A172 (cell line): ENCODE results near the gene FABP1. TPM values are rescaled to one million over a fixed set of nuclear protein-coding genes. Genes with fewer than 3 reads are reported as not detected.

Experiments
- DNase-seq: peaks from one replicate; pipeline ENCODE4 v3.0.0-alpha.2; 2015; ENCODE audit warnings: low spot score
- total RNA-seq: library from RNA; depleted of rRNA; stranded (reverse); fragments of >200 nt; shearing (Covaris generic); gene quantifications from 2 replicates; pipeline ENCODE4 v1.2.3, GENCODE V29; 2014

FABP1 gene
- total RNA-seq, 1 experiment from 2014 or later, result not detected

- no peak for DNase-seq
Measured at GRCh38 chr2:88137833-88138232, 10.0 kb upstream of the FABP1 start.

- no peak for DNase-seq
Measured at GRCh38 chr2:88136817-88137216, 9.0 kb upstream of the FABP1 start.

GRCh38 chr2:88133875-88134274 is 6.0 kb upstream of the FABP1 start:
- no peak for DNase-seq

DNA sequence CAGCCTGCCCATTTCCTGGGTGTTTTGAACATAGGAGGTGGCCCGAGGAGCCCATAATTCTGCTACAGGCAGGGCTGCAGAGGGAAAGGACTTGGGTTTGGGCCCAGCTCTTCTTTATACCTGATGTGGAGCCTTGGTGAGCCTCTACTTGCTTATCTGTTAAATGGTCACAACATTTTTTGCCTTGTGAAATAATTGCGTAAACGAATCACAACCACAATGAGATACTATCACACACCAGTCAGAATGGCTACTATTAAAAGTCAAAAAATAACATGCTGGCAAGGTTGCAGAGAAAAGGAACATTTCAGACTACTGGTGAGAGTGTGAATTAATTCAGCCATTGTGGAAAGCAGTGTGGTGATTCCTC is 4.1 kb upstream of the FABP1 start:
- no peak for DNase-seq

DNA sequence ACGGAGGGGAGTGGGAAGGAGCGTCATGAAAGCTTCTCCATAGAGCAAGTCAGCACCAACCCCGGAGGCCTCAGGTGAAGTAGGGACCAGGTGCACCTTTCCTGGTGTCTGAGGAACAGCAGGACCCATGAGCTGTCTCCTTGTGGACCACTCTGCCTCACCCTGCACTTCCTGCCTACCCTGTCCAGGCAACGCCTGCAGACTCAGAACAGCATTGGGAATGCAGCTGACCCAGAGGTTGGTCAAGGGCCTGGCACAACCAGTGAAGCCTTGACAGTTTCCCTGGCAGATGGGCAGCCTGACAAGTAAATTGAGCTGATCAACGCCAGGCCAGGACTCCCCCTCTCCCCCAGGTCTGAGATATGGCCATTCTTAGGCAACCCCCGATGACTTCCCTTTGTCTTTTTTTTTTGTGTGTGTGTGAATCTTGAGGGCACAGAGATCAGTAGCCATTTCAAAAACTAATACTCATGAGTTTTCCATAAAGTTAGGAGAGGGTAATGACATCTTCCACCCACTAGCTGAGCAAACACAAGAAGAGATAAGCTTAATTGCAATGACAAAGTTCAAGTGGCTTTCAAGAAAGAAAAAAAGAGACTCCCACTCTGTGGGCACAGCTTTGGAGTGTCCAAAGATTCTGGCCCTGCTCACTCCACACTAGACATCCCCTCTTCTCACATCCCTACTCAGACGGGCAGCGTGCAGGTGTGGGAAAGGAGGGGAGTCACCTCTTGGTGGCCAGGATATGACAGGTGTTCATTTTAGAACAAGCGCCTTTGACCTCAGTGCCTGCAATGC is 3.5 kb upstream of the FABP1 start:
- no peak for DNase-seq

GRCh38 chr2:88129313-88129959 is 1.6 kb upstream of the FABP1 start:
- no peak for DNase-seq

DNA sequence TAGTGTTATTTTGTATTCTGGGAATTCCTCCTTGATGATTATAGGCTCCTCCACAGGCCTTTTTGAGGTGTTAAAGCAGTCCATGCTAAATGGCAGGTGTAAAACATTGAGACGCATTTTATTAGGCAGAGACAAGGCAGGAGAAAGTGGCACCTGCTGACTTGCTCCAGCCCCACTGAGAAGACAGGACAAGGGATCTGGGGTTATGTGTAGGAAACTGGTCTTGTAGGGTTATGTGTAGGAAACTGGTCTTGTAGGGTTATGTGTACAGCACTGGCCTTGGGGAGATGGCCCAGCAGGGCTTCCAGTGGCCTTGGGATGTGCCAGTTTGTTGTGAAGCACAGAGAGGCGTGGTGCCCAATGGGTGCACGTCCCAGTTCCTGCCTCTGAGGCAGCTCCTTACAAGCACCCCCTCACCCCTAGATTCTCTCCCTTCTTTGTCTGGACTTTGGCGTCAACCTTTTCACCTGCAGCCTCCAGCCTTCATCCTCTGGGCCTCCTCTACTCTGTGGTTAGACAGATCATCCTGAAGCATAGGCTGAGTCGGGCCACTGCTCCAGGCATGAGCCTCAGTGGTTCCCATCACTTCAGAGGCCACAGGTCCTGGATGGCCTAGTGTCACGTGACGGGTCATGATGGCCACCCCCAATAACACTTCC is 921 bp upstream of the FABP1 start:
- DNase-seq, result no peak

- DNase-seq, result no peak
Measured at GRCh38 chr2:88127638-88127887, 299 bp downstream of the FABP1 start.

GRCh38 chr2:88126772-88127637 is 857 bp downstream of the FABP1 start:
- DNase-seq, result no peak

GRCh38 chr2:88125924-88126771 is 1.7 kb downstream of the FABP1 start:
- DNase-seq, result no peak

DNA sequence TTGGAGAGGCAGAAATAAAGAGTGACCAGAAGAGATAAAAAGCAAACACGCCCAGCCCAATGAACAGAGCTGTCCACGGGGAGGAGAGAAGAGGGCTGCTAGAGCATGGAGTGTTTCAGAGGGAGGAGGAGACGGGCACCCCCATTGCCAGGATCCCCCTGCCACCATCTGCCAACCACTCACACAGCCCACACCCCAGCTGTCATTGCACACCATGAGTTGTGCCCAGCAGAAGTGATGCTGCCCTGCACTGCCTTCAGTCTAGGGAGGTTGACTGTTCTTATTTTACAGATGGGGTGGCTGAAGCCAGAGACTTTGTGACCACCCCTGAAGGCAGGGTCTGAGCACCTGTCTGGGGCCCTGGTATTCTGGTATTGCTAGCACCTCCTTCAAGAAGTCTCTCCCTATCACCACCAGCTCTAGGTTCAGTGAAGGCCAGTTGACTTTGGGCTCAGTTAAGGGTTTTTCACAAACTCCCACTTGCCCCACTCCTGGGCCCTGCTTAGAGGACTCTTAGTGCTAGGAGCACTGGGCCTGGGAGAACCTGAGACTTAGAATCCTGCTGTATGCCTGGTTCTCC is 2.4 kb downstream of the FABP1 start:
- DNase-seq, result no peak

GRCh38 chr2:88123975-88124917 is 3.6 kb downstream of the FABP1 start:
- DNase-seq, result no peak

GRCh38 chr2:88123164-88123974 is 4.5 kb downstream of the FABP1 start:
- DNase-seq, result no peak

- DNase-seq, result no peak
Measured at GRCh38 chr2:88122141-88122884, 5.5 kb downstream of the FABP1 start.

GRCh38 chr2:88121678-88122077 is 6.2 kb downstream of the FABP1 start:
- no peak for DNase-seq

DNA sequence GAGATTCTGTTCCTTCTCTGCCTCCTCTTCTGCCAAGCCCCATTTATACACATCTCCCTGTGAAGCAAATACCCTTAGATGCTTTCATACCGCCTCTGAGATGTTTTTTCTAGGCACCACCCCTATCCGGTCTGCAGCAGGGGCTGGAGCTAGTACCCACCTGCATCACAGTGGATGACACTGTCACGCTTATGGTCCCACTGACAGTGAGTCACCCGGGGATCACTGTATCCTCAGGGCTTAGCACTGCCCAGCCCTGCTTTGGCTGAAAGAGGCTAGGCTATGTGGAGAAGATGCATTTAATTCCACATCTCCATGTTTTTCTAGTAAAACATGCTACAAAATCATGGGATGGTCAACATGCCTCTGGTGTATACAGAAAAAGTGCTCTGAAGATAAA is 9.9 kb downstream of the FABP1 start:
- DNase-seq, result no peak

GRCh38 chr2:88116669-88117432 is 11.0 kb downstream of the FABP1 start:
- no peak for DNase-seq
